OCI-LY1 (cell line): ENCODE results near the gene JAM3.

Source experiments
- H2AFZ ChIP-seq: fragments of 200-600 bp; sonication (generic), shearing (Covaris generic); 2 replicates; pipeline ENCODE4 v1.6.0; 2014; ENCODE audit warnings: antibody characterized with exemption, mild to moderate bottlenecking, low read length
- H3F3A ChIP-seq: fragments of 200-600 bp; sonication (generic), shearing (Covaris generic); 2 replicates; pipeline ENCODE4 v1.6.0; 2014; ENCODE audit warnings: mild to moderate bottlenecking, antibody characterized with exemption, low read length, moderate library complexity; ENCODE audit not compliant: insufficient read depth
- H3K27ac ChIP-seq: fragments of 200-600 bp; sonication (generic); 2 replicates; pipeline ENCODE4 v1.5.1; 2014; ENCODE audit warnings: low read length, mixed run types, mild to moderate bottlenecking, low read depth; ENCODE audit not compliant: poor library complexity, severe bottlenecking
- H3K27me3 ChIP-seq: fragments of 200-600 bp; sonication (generic); 2 replicates; pipeline ENCODE4 v1.6.0; 2014; ENCODE audit warnings: antibody characterized with exemption, mild to moderate bottlenecking, low read length, moderate library complexity; ENCODE audit not compliant: insufficient read depth
- H3K36me3 ChIP-seq: fragments of 200-600 bp; sonication (generic); 2 replicates; pipeline ENCODE4 v1.6.1; 2014; ENCODE audit warnings: mild to moderate bottlenecking, antibody characterized with exemption, low read length, moderate library complexity, mixed read lengths; ENCODE audit not compliant: insufficient read depth
- H3K4me1 ChIP-seq: fragments of 200-600 bp; sonication (generic); 2 replicates; pipeline ENCODE4 v1.5.1; 2014; ENCODE audit warnings: mild to moderate bottlenecking, low read length, moderate library complexity; ENCODE audit not compliant: insufficient read depth, severe bottlenecking
- H3K4me2 ChIP-seq: fragments of 200-600 bp; sonication (generic), shearing (Covaris generic); 2 replicates; pipeline ENCODE4 v1.6.1; 2014; ENCODE audit warnings: low read length
- H3K4me3 ChIP-seq: fragments of 200-600 bp; sonication (generic); 2 replicates; pipeline ENCODE4 v1.5.1; 2014; ENCODE audit warnings: low read length, low read depth, mild to moderate bottlenecking, mixed read lengths; ENCODE audit not compliant: poor library complexity, severe bottlenecking
- H3K79me2 ChIP-seq: fragments of 200-600 bp; shearing (Covaris generic); 2 replicates; pipeline ENCODE4 v1.6.1; 2016; ENCODE audit warnings: mixed run types, low read length, mixed read lengths; ENCODE audit not compliant: insufficient read depth
- H3K9ac ChIP-seq: fragments of 200-600 bp; sonication (generic), shearing (Covaris generic); 2 replicates; pipeline ENCODE4 v1.6.1; 2014; ENCODE audit warnings: mild to moderate bottlenecking, low read length, mixed read lengths
- H3K9me2 ChIP-seq: fragments of 200-600 bp; sonication (generic), shearing (Covaris generic); 2 replicates; pipeline ENCODE4 v1.6.1; 2014; ENCODE audit warnings: low read depth, mild to moderate bottlenecking, low read length, mixed read lengths
- H3K9me3 ChIP-seq: fragments of 200-600 bp; shearing (Covaris generic); 2 replicates; pipeline ENCODE4 v1.6.1; 2014; ENCODE audit warnings: low read length, mixed read lengths
- H4K20me1 ChIP-seq: fragments of 200-600 bp; sonication (generic), shearing (Covaris generic); 2 replicates; pipeline ENCODE4 v1.6.0; 2016; ENCODE audit warnings: mild to moderate bottlenecking, low read length; ENCODE audit not compliant: insufficient read depth
- CTCF ChIP-seq: fragments of 200-600 bp; sonication (generic), shearing (Covaris generic); IDR thresholded peaks from 2 replicates; pipeline ENCODE4 v1.5.1; 2017; ENCODE audit warnings: mild to moderate bottlenecking, antibody characterized with exemption, low read length, moderate library complexity, mixed read lengths
- EZH2 ChIP-seq: fragments of 200-600 bp; sonication (generic), shearing (Covaris generic); IDR thresholded peaks from 2 replicates; pipeline ENCODE4 v1.8.0; 2017; ENCODE audit warnings: borderline replicate concordance, mixed run types, mild to moderate bottlenecking, antibody characterized with exemption, low read length, moderate library complexity, mixed read lengths

Gene JAM3

DNA sequence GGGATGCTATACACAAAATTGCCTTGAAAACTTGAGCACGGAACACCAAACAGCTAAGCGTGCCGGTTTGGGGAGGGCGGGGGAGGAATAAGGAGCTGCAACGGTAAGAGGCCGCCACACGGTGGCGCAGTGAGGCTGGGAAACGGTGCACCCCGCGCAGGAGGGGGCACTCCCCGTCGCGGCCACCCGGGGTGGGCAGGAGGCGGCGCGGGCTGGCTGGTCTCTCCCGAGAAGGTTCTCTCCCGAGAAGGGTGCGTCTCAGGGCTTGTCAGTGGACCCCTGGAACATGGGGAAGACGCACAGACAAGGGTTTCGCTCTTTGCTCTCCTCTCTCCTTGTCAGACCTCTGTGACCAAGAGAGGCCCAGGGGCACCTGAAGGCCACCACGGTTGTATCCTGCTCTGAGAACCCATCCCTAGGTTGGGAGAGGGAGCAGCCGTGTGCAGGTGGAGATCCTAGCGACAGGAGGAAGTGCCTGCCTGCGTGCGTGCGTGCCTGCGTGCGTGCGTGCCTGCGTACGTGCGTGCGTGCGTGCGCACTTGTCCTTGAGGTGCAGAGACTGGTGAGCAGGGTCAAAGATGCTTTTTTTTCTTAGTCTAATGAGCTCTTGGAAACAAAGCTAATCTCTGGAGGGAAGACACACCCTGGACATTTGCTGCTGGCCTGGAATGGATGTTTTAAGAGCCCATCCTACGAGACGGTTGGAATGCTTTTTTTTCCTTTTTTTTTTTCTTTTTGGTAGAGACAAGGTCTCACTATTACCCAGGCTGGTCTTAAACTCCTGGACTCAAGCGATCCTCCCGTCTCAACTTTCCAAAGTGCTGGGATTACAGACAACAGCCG, 18.1 kb upstream of the JAM3 start:
- no peaks in the 10 kb centered on the region for H3K9me3 ChIP-seq
- H2AFZ ChIP-seq, result no peak overlapping the region
- H3K9me2 ChIP-seq, result no peaks in the 10 kb centered on the region
- TF ChIP-seq EZH2, result no peak
- TF ChIP-seq CTCF, result peak; percentile 77
- H3K79me2 ChIP-seq, result no peaks in the 10 kb centered on the region
- no peak overlapping the region for H3K4me2 ChIP-seq
- no peaks in the 10 kb centered on the region for H3F3A ChIP-seq
- no peak overlapping the region for H3K9ac ChIP-seq
- no peaks in the 10 kb centered on the region for H3K27me3 ChIP-seq
- H4K20me1 ChIP-seq, result no peaks in the 10 kb centered on the region
- no peaks in the 10 kb centered on the region for H3K36me3 ChIP-seq
- H3K4me1 ChIP-seq, result no peaks in the 10 kb centered on the region
- H3K27ac ChIP-seq, result no peak overlapping the region
- no peak overlapping the region for H3K4me3 ChIP-seq

GRCh38 chr11:134052395-134052987, 16.4 kb upstream of the JAM3 start:
- H4K20me1 ChIP-seq, result no peaks in the 10 kb centered on the region
- H2AFZ ChIP-seq, result no peak overlapping the region
- no peaks in the 10 kb centered on the region for H3F3A ChIP-seq
- H3K79me2 ChIP-seq, result no peaks in the 10 kb centered on the region
- H3K9me2 ChIP-seq, result no peaks in the 10 kb centered on the region
- no peak for TF ChIP-seq EZH2
- no peak for TF ChIP-seq CTCF
- no peak overlapping the region for H3K4me3 ChIP-seq
- no peaks in the 10 kb centered on the region for H3K4me1 ChIP-seq
- no peaks in the 10 kb centered on the region for H3K9me3 ChIP-seq
- H3K27me3 ChIP-seq, result no peaks in the 10 kb centered on the region
- no peak overlapping the region for H3K4me2 ChIP-seq
- no peak overlapping the region for H3K9ac ChIP-seq
- H3K27ac ChIP-seq, result no peak overlapping the region
- no peaks in the 10 kb centered on the region for H3K36me3 ChIP-seq

DNA sequence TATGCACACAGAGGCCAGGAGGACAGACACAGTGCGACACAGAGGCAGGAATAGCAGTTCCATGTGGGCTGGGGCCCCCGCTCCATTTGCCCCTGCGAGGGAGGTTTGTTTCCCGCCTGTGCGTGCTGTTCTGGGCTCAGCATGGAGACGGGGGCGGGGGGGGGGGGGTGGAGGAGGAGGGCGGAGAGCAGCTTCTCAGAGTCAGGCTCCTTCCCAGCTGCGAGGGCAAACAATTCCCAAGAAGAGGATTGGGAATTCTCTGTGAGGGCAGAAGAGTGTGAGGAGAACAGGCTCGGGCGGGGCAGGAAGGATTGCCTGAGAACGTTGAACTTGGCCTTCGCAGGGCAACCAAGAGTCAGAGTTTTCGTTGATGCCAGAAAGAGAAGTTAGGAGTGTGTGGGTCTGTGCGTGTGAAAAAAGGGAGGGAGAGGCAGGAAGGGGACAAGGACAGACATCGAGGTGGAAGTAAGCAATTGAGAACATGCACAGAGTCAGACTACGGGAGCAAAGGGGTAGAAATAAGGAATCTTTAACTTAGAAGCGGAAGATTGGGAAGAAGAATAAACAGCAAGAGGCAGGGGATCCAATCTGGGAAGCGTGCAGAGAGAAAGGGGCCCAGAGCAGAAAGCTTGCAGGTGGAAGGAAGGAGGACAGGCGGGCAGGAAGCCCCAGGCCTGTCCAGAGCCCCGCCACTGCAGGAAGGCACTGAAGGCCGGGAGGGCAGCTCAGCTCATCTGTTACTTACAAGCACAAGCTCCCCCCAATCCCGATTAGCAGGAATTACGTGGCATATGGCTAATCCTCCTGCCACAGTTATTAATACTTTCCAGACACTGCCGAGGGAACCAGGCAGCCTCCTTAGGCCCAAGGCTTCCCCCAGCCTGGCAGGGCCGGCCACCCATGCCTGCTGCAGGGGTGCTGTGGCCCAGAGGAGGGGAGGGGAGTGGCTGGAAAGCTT, 15.6 kb upstream of the JAM3 start:
- Histone ChIP-seq H4K20me1 (no peaks in the 10 kb centered on the region), H3K4me3 (no peak overlapping the region), H3F3A (no peaks in the 10 kb centered on the region), H3K79me2 (no peaks in the 10 kb centered on the region), H3K27me3 (no peaks in the 10 kb centered on the region), H3K4me1 (no peaks in the 10 kb centered on the region), H3K36me3 (no peaks in the 10 kb centered on the region), H3K27ac (no peak overlapping the region), H2AFZ (no peak overlapping the region), H3K9ac (no peak overlapping the region), H3K9me2 (no peaks in the 10 kb centered on the region), H3K4me2 (no peak overlapping the region), H3K9me3 (no peaks in the 10 kb centered on the region)
- TF ChIP-seq CTCF, result no peak
- no peak for TF ChIP-seq EZH2
